GM12872 (cell line): Measurements from ENCODE around the gene SVOP.

ENCODE experiments used
- TF ChIP-seq, protein P1 (sequence below): IDR thresholded peaks from 3 replicates; pipeline ENCODE4 v1.5.1; 2011; ENCODE audit warnings: low read depth, mild to moderate bottlenecking, low read length, moderate library complexity; ENCODE audit not compliant: insufficient read depth

SVOP gene

DNA sequence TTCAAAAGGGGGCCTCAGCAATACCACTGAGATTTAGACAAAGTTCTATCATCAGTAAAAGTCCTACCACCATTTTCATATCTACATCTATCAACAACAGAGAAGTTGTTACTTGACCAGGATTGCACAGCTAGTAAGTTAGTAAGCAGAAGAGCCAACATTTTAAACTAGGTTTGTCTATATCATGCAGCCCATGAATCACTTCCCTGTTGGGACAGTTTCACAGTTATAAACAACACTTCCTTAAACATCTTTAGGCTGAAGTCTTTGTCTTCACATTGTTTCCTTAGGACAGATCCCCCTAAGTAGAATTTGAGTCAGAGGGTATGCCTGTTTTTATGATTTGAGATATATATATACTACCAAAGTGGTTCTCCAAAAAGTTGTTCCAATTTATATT is 72.5 kb downstream of the SVOP start:
- TF ChIP-seq, protein P1, sequence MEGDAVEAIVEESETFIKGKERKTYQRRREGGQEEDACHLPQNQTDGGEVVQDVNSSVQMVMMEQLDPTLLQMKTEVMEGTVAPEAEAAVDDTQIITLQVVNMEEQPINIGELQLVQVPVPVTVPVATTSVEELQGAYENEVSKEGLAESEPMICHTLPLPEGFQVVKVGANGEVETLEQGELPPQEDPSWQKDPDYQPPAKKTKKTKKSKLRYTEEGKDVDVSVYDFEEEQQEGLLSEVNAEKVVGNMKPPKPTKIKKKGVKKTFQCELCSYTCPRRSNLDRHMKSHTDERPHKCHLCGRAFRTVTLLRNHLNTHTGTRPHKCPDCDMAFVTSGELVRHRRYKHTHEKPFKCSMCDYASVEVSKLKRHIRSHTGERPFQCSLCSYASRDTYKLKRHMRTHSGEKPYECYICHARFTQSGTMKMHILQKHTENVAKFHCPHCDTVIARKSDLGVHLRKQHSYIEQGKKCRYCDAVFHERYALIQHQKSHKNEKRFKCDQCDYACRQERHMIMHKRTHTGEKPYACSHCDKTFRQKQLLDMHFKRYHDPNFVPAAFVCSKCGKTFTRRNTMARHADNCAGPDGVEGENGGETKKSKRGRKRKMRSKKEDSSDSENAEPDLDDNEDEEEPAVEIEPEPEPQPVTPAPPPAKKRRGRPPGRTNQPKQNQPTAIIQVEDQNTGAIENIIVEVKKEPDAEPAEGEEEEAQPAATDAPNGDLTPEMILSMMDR, result no peak

DNA sequence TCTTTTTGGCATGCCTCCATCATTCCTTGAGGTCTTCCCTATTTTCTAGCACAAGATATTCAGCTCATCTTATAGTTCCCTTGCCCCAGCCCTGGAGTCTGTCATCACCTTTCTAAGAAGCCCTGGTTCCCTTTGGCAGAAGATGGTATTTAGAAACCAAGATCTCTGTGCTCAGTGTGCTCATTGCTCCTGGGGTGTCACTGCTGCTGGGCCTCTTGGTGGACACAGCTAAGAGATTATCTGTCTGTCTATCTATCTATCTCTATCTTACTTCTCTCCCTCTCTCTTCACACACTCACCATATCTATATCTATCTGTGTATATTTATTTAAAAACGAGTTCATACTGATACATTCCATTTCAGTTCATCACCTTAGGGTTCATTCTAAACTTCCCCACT is 73.8 kb downstream of the SVOP start:
- TF ChIP-seq, protein P1, result no peak

DNA sequence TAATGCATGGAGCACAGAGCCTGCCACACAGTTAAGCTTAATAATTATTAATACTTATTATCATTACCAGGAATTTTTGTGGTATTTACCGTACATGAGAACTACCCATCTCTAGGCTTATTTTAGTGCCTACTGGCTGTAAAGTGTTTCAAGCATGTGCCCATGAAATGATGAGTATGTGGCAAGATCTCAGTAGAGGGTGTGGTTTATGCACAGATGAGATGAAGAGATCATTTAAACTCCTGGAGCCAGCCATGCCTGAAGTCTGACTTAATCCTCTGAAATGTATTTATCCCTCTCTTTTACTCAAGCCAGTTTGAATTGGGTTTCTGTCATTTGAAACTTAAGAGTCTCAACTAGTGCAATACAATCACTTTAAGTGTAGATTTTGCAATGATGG is 80.7 kb downstream of the SVOP start:
- TF ChIP-seq, protein P1, result no peak

DNA sequence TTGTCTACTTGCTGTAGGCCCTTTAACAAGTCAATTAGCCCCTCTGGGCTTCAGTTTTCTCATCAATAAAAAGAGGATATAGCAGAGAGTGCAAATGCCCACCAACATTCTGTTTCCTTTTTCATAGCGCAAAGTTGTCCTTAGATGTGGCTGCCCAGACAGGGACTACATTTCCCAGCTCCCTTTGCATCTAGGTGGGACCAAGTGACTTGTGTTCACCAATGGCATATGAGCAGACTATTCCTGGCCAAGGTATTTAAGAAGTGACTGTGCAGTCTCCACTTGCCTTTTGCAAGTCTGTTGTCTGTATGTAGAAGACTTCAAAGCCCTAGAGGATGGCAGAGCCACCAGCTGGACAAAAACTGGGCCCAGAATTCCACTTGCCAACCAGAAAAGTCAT is 81.3 kb downstream of the SVOP start:
- TF ChIP-seq, protein P1, result no peak

DNA sequence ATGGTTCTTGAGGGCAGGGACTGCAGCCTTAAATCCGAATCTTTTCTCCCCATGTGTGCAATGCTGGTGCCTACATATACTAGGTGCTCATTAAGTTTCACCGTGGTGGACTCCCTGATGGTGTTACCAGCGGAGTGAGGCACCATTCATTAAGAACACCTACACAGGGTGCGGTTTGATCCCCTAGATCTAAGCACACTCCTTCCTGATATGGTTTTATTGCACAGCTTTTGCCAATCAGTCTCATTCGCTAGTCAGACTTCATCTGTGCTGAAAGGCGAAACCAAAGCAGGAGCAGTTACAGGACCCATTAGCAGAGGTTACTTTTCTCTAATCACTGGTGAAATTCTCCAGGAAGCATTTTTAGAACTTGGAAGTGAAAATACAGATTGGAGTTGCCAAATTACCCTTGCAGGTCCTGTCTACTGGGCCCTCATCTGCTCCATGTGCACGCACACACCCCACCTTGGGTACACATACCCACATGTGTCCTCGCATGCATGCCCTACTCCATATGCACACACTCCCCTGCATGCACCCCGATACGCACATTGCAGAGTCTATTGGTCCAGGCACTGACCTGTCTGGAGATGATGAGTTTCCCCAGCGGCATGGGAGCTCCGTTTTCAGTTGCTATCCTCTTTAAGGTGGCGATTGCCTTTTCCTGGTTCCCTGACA is 82.5 kb downstream of the SVOP start:
- TF ChIP-seq, protein P1, result no peak

DNA sequence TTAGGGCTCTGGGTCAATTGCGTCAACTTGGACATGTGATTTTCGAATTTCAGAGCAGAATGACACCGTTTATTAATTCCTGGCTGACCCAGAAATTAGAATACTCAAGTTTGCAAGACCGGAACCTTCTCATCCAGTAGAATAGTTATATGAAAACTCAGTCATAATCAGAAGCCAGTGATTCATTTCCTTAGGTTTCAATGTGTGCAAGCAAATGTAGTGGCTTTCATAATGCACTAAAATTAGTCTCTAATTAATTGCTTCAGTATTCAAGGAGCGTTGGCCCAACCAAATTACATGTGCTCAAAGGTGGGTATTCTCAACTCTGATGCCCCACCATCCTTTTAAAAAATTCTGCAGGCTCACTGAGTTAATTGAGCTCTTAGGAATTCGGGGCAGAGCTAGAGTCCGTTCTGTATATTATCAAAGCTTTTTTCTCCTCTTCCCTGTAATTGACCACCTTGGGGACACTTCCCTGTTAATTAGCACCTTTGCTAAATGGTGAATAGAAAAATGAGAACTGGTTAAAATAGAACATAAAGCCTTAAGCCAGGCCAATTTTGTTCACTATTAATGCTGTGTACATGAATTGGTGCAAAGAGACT is 85.6 kb downstream of the SVOP start:
- TF ChIP-seq, protein P1, result no peak

DNA sequence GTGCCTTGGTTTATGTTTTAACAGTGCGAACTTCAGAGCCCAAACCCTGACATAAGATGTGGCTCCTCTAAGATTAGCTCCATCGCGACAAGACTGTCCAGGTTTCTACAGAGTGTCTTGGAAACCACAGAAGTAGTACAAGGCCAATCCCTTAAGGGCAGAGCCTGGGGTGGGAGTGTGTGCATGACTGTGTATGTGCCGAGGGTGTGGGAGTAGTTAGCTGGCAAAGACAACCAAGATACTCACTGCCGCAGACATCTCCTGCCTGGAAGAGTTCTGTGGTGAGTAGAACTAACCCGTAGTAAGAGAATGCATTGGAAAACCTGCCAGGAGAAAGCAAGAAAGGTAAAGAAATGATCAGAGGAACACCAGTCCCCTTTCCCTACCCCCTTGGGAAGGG is 86.9 kb downstream of the SVOP start:
- TF ChIP-seq, protein P1, result no peak

DNA sequence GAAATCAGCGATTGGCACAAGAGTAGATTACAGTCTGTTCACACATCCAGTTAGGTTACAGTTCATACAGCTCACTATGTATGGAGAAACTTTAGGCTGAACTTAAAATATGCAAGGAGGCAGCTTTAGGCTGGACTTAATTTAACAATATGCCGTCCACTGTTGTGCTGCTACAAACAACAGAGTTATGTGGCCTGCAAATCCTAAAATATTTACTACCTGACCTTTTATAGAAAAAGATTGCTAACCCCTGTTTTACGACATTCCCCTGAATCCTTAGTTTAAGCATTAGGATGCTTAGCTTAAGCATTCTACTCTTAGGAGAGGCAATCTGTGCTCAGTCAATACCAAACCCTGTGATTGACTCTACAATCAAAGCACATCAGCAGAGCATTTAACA is 90.1 kb downstream of the SVOP start:
- TF ChIP-seq, protein P1, result no peak
